SK-MEL-5 (cell line): Measurements from ENCODE around the gene NXPE3. TPM values are rescaled to one million over a fixed set of nuclear protein-coding genes. Genes with fewer than 3 reads are reported as not detected.

ENCODE experiments used
- DNase-seq: peaks from one replicate; pipeline ENCODE4 v3.0.0-alpha.2; 2016; ENCODE audit warnings: low read depth, low spot score
- in situ Hi-C: cut with HindIII; loops from 2 replicates; pipeline ENCODE4 v1.10.0; 2016; ENCODE audit warnings: low sequenced_read_pairs, high pct_unique_total_duplicates, low pct_unique_long_range_greater_than_20kb
- total RNA-seq: library from RNA; depleted of rRNA; stranded (reverse); fragments of >200 nt; shearing (Covaris generic); gene quantifications from 2 replicates; pipeline ENCODE4 v1.2.3, GENCODE V29; 2014

The NXPE3 gene
- total RNA-seq, 1 experiment from 2014 or later: 3.0 TPM

- in situ Hi-C loops: no loop called here
- DNase-seq: no peak
These were observed 12.8 kb downstream of the NXPE3 start for GRCh38 chr3:101791778-101792177.

GRCh38 chr3:101796077-101796680 lies 17.2 kb downstream of the NXPE3 start:
- DNase-seq: no peak
- in situ Hi-C loops: no loop called here

GRCh38 chr3:101801174-101801573 lies 22.2 kb downstream of the NXPE3 start:
- in situ Hi-C loops: loop anchor here (25.0 kb wide), 1 partner anchor 736 kb away; no protein-coding TSS in a partner anchor
- no peak for DNase-seq

GRCh38 chr3:101802179-101802578 lies 23.2 kb downstream of the NXPE3 start:
- DNase-seq: no peak
- in situ Hi-C loops: loop anchor here (25.0 kb wide), 1 partner anchor 735 kb away; no protein-coding TSS in a partner anchor

- DNase-seq: peak; percentile 84
- in situ Hi-C loops: loop anchor here (25.0 kb wide), 1 partner anchor 734 kb away; no protein-coding TSS in a partner anchor
These were observed 24.3 kb downstream of the NXPE3 start for GRCh38 chr3:101803173-101803782.

- in situ Hi-C loops: loop anchor here (25.0 kb wide), 1 partner anchor 733 kb away; no protein-coding TSS in a partner anchor
These were observed 24.9 kb downstream of the NXPE3 start for GRCh38 chr3:101803939-101804338.

GRCh38 chr3:101806491-101806890 lies 27.5 kb downstream of the NXPE3 start:
- DNase-seq: no peak
- in situ Hi-C loops: loop anchor here (25.0 kb wide), 1 partner anchor 731 kb away; no protein-coding TSS in a partner anchor

More at GRCh38 chr3:101803939-101804338, 24.9 kb downstream of the NXPE3 start:
- DNase-seq: no peak

GRCh38 chr3:101807888-101808287 lies 28.9 kb downstream of the NXPE3 start:
- in situ Hi-C loops: loop anchor here (25.0 kb wide), 1 partner anchor 729 kb away; no protein-coding TSS in a partner anchor
- no peak for DNase-seq

- in situ Hi-C loops: loop anchor here (25.0 kb wide), 1 partner anchor 728 kb away; no protein-coding TSS in a partner anchor
These were observed 30.4 kb downstream of the NXPE3 start for GRCh38 chr3:101809178-101810021.

GRCh38 chr3:101810022-101810418 lies 31.0 kb downstream of the NXPE3 start:
- in situ Hi-C loops: loop anchor here (25.0 kb wide), 1 partner anchor 727 kb away; no protein-coding TSS in a partner anchor
- DNase-seq: no peak

More at GRCh38 chr3:101809178-101810021, 30.4 kb downstream of the NXPE3 start:
- peak; percentile 68 for DNase-seq

GRCh38 chr3:101811875-101812274 lies 32.9 kb downstream of the NXPE3 start:
- in situ Hi-C loops: loop anchor here (25.0 kb wide), 1 partner anchor 725 kb away; no protein-coding TSS in a partner anchor
- no peak for DNase-seq

- in situ Hi-C loops: loop anchor here (25.0 kb wide), 1 partner anchor 724 kb away; no protein-coding TSS in a partner anchor
These were observed 33.9 kb downstream of the NXPE3 start for GRCh38 chr3:101812895-101813294.

GRCh38 chr3:101813817-101814440 lies 34.9 kb downstream of the NXPE3 start:
- in situ Hi-C loops: loop anchor here (25.0 kb wide), 1 partner anchor 723 kb away; no protein-coding TSS in a partner anchor
- DNase-seq: peak; percentile 60

More at GRCh38 chr3:101812895-101813294, 33.9 kb downstream of the NXPE3 start:
- no peak for DNase-seq

GRCh38 chr3:101814835-101815234 lies 35.8 kb downstream of the NXPE3 start:
- in situ Hi-C loops: loop anchor here (25.0 kb wide), 1 partner anchor 722 kb away; no protein-coding TSS in a partner anchor

GRCh38 chr3:101816215-101817149 lies 37.5 kb downstream of the NXPE3 start:
- in situ Hi-C loops: loop anchor here (25.0 kb wide), 1 partner anchor 721 kb away; no protein-coding TSS in a partner anchor
- no peak for DNase-seq

More at GRCh38 chr3:101814835-101815234, 35.8 kb downstream of the NXPE3 start:
- DNase-seq: no peak

- in situ Hi-C loops: loop anchor here (25.0 kb wide), 1 partner anchor 719 kb away; no protein-coding TSS in a partner anchor
These were observed 39.0 kb downstream of the NXPE3 start for GRCh38 chr3:101817992-101818391.

More at GRCh38 chr3:101817992-101818391, 39.0 kb downstream of the NXPE3 start:
- DNase-seq: no peak
